HG03039 (cell line): Measurements from ENCODE around the gene IFNE.
"Not testable (repeated sequence)": the region's sequence is repeated elsewhere in the genome, so short reads cannot be mapped to it uniquely, and the experiment has no call there.

Experiments
- ATAC-seq: cut with Tn5 transposase; IDR thresholded peaks from one replicate; pipeline ENCODE4 v1.9.1; 2021; ENCODE audit warnings: mild to moderate bottlenecking, moderate library complexity; ENCODE audit not compliant: unreplicated experiment

Gene IFNE

GRCh38 chr9:21502586-21502985, 20.5 kb upstream of the IFNE start:
- no peak for ATAC-seq

GRCh38 chr9:21499912-21500311, 17.8 kb upstream of the IFNE start:
- no peak for ATAC-seq

GRCh38 chr9:21491756-21492155, 9.6 kb upstream of the IFNE start:
- no peak for ATAC-seq

GRCh38 chr9:21481470-21482056, 550 bp downstream of the IFNE start:
- no peak for ATAC-seq

GRCh38 chr9:21479152-21479702, 2.9 kb downstream of the IFNE start:
- ATAC-seq: no peak

GRCh38 chr9:21477466-21477865, 4.6 kb downstream of the IFNE start:
- no peak for ATAC-seq

GRCh38 chr9:21473236-21473635, 8.9 kb downstream of the IFNE start:
- ATAC-seq: no peak

- no peak for ATAC-seq
Measured at GRCh38 chr9:21470126-21470525, 12.0 kb downstream of the IFNE start.

GRCh38 chr9:21465859-21466518, 16.1 kb downstream of the IFNE start:
- ATAC-seq: no peak

GRCh38 chr9:21465138-21465537, 17.0 kb downstream of the IFNE start:
- ATAC-seq: no peak

- no peak for ATAC-seq
Measured at GRCh38 chr9:21461377-21461776, 20.7 kb downstream of the IFNE start.

- ATAC-seq: peak; percentile 64
Measured at GRCh38 chr9:21455320-21455719, 26.8 kb downstream of the IFNE start.

- no peak for ATAC-seq
Measured at GRCh38 chr9:21454149-21454548, 28.0 kb downstream of the IFNE start.

- no peak for ATAC-seq
Measured at GRCh38 chr9:21452681-21453080, 29.4 kb downstream of the IFNE start.

- no peak for ATAC-seq
Measured at GRCh38 chr9:21450733-21451394, 31.2 kb downstream of the IFNE start.

- ATAC-seq: not testable (repeated sequence)
Measured at GRCh38 chr9:21449312-21449711, 32.8 kb downstream of the IFNE start.

GRCh38 chr9:21443849-21444625, 38.1 kb downstream of the IFNE start:
- peak; percentile 81 for ATAC-seq

GRCh38 chr9:21440139-21440538, 42.0 kb downstream of the IFNE start, which contains the start of gene IFNA1:
TSS of gene IFNA1 (plus strand) at chr9:21440439. CDS start at chr9:21440508, 69 bp downstream.
- no peak for ATAC-seq

- not testable (repeated sequence) for ATAC-seq
Measured at GRCh38 chr9:21435015-21435383, 47.1 kb downstream of the IFNE start.

GRCh38 chr9:21434202-21435014, 47.7 kb downstream of the IFNE start:
- no peak for ATAC-seq
